MM.1S (cell line): ENCODE results near the gene GRPEL2.

ENCODE experiments used
- DNase-seq: peaks from one replicate; pipeline ENCODE4 v3.0.0-alpha.2; 2015
- H2AFZ ChIP-seq: fragments of 300-600 bp; sonication (generic); 2 replicates; pipeline ENCODE4 v1.6.0; 2016; ENCODE audit warnings: antibody characterized with exemption, low read length
- H3F3A ChIP-seq: fragments of 300-600 bp; sonication (generic); 2 replicates; pipeline ENCODE4 v1.6.1; 2016; ENCODE audit warnings: mild to moderate bottlenecking, antibody characterized with exemption, low read length, moderate library complexity, mixed read lengths; ENCODE audit not compliant: insufficient read depth
- H3K27ac ChIP-seq: fragments of 300-600 bp; sonication (generic); 2 replicates; pipeline ENCODE4 v1.5.1; 2016; ENCODE audit warnings: mild to moderate bottlenecking, low read length
- H3K27me3 ChIP-seq: fragments of 300-600 bp; sonication (generic); replicated peaks from 2 replicates; pipeline ENCODE4 v1.6.0; 2016; ENCODE audit warnings: low read length; ENCODE audit not compliant: insufficient read depth
- H3K36me3 ChIP-seq: fragments of 300-600 bp; sonication (generic); replicated peaks from 2 replicates; pipeline ENCODE4 v1.6.1; 2016; ENCODE audit warnings: mild to moderate bottlenecking, low read length, mixed read lengths; ENCODE audit not compliant: insufficient read depth
- H3K4me1 ChIP-seq: fragments of 300-600 bp; sonication (generic); 2 replicates; pipeline ENCODE4 v1.6.1; 2016; ENCODE audit warnings: low read length, mixed read lengths
- H3K4me2 ChIP-seq: fragments of 300-600 bp; sonication (generic); 2 replicates; pipeline ENCODE4 v1.6.0; 2016; ENCODE audit warnings: low read depth, low read length
- H3K4me3 ChIP-seq: fragments of 300-600 bp; sonication (generic); 2 replicates; pipeline ENCODE4 v1.5.1; 2016; ENCODE audit warnings: low read length, mixed read lengths
- H3K79me2 ChIP-seq: fragments of 300-600 bp; sonication (generic); 2 replicates; pipeline ENCODE4 v1.6.1; 2016; ENCODE audit warnings: mixed run types, low read length, mixed read lengths
- H3K9ac ChIP-seq: fragments of 300-600 bp; sonication (generic); 2 replicates; pipeline ENCODE4 v1.6.1; 2016; ENCODE audit warnings: low read length, mixed read lengths
- H3K9me2 ChIP-seq: fragments of 300-600 bp; sonication (generic); replicated peaks from 2 replicates; pipeline ENCODE4 v1.6.1; 2016; ENCODE audit warnings: mild to moderate bottlenecking, low read length, mixed read lengths; ENCODE audit not compliant: insufficient read depth
- H3K9me3 ChIP-seq: fragments of 300-600 bp; sonication (generic); replicated peaks from 2 replicates; pipeline ENCODE4 v1.6.1; 2016; ENCODE audit warnings: mild to moderate bottlenecking, low read length, mixed read lengths; ENCODE audit not compliant: insufficient read depth
- H4K20me1 ChIP-seq: fragments of 300-600 bp; sonication (generic); 2 replicates; pipeline ENCODE4 v1.6.1; 2016; ENCODE audit warnings: mild to moderate bottlenecking, low read length, moderate library complexity, mixed read lengths; ENCODE audit not compliant: insufficient read depth
- EZH2 ChIP-seq: fragments of 300-600 bp; sonication (generic); optimal IDR thresholded peaks from 2 replicates; pipeline ENCODE3; 2017; ENCODE audit warnings: low read depth, mild to moderate bottlenecking, antibody characterized with exemption, low read length, mixed read lengths
- EZH2phosphoT487 ChIP-seq: fragments of 300-600 bp; sonication (generic); IDR thresholded peaks from 2 replicates; pipeline ENCODE4 v1.6.1; 2018; ENCODE audit warnings: antibody characterized with exemption, low read length
- TF ChIP-seq, protein P1 (sequence below): fragments of 300-600 bp; sonication (generic); IDR thresholded peaks from 2 replicates; pipeline ENCODE4 v1.5.1; 2016; ENCODE audit warnings: antibody characterized with exemption, low read length, mixed read lengths

The GRPEL2 gene

DNA sequence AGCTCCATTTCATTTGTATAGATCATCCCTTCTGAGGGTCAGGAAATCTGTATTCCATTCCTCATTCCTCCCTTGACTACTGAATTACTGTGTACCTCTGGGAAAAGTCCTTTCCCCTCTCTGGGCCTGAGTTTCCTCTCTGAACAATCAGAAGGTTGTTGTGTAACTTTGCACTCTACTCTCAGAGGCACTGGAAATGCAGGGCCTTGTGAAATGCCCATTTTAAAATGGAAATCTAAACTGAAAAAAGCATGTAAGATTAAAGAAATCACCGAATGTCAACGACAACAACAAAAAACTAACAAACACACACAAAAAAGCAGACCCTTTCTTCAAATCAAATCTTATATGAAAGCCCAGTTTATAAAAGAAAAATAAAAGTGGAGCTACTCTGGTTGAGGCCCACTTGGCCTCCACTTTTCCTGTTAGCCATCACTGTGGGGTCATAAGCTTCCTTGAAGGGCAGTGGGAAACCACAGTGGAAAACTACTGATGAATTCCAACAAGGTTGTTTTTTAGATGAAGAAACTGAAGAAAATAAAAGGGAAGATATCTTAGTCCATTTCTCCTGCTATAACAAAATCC is 21.6 kb upstream of the GRPEL2 start:
- Histone ChIP-seq H3K9me2 (no peaks in the 10 kb centered on the region), H4K20me1 (no peaks in the 10 kb centered on the region), H3K9ac (no peak overlapping the region), H3K27me3 (no peaks in the 10 kb centered on the region), H3F3A (no peaks in the 10 kb centered on the region), H3K4me2 (no peak overlapping the region), H3K27ac (no peak overlapping the region), H3K4me3 (no peak overlapping the region), H2AFZ (no peak overlapping the region), H3K79me2 (no peaks in the 10 kb centered on the region), H3K36me3 (no peaks in the 10 kb centered on the region), H3K9me3 (no peaks in the 10 kb centered on the region), H3K4me1 (no peaks in the 10 kb centered on the region)
- no peak for DNase-seq
- TF ChIP-seq EZH2phosphoT487 (no peak), EZH2 (no peak)
- TF ChIP-seq, protein P1, sequence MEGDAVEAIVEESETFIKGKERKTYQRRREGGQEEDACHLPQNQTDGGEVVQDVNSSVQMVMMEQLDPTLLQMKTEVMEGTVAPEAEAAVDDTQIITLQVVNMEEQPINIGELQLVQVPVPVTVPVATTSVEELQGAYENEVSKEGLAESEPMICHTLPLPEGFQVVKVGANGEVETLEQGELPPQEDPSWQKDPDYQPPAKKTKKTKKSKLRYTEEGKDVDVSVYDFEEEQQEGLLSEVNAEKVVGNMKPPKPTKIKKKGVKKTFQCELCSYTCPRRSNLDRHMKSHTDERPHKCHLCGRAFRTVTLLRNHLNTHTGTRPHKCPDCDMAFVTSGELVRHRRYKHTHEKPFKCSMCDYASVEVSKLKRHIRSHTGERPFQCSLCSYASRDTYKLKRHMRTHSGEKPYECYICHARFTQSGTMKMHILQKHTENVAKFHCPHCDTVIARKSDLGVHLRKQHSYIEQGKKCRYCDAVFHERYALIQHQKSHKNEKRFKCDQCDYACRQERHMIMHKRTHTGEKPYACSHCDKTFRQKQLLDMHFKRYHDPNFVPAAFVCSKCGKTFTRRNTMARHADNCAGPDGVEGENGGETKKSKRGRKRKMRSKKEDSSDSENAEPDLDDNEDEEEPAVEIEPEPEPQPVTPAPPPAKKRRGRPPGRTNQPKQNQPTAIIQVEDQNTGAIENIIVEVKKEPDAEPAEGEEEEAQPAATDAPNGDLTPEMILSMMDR: no peak

DNA sequence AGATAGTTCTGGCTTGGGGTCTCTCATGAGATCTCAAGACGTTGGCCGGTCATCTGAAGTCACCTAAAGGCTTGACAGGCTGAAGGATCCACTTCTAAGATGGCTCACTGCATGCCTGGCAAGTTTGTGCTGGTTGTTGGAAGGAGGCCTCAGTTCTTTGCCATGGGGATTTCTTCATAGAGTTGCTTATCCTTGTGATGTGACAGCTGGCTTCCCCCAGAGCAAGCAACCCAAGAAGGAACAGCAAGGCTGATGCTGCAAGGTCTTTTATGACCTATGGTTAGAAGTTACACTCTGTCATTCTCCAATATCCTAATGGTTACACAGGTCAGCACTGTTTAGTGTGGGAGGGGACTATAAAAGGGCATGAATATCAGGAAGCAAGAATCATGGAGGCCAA is 20.7 kb upstream of the GRPEL2 start:
- Histone ChIP-seq H3K4me3 (no peak overlapping the region), H3K79me2 (no peaks in the 10 kb centered on the region), H3K4me1 (no peaks in the 10 kb centered on the region), H3K27me3 (no peaks in the 10 kb centered on the region), H3K36me3 (no peaks in the 10 kb centered on the region), H3K9ac (no peak overlapping the region), H2AFZ (no peak overlapping the region), H4K20me1 (no peaks in the 10 kb centered on the region), H3K27ac (no peak overlapping the region), H3K4me2 (no peak overlapping the region), H3F3A (no peaks in the 10 kb centered on the region), H3K9me3 (no peaks in the 10 kb centered on the region), H3K9me2 (no peaks in the 10 kb centered on the region)
- TF ChIP-seq EZH2phosphoT487: no peak
- TF ChIP-seq EZH2: no peak
- TF ChIP-seq, protein P1: no peak
- DNase-seq: no peak

DNA sequence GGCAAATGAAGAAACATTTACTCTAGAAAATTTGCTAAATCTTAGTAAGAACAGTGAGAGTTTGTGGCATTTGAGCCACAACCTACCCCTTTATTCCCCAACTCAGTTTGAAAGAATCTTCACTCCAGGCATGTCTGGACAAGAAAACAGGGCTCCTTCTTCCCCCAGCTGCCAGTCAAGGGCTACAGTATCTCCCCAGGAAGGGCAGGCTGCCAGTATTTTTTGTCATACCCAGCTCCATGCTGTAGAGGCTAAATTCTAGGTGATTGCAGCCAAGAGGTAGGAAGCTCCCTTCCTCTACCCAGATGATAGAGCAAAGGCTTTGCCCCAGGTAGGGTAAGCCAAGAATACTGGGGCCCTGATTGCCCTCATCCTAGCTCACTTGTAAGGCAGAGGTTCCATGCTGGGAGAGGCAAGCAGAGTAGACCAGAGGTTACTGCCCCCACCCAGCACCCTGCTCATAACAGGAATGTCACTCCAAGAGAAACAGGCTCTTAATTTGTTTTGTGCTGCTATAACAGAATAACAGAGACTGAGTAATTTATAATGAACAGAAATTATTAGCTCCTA is 20.0 kb upstream of the GRPEL2 start:
- Histone ChIP-seq H3K9ac (no peak overlapping the region), H3K36me3 (no peaks in the 10 kb centered on the region), H3K79me2 (no peaks in the 10 kb centered on the region), H2AFZ (no peak overlapping the region), H3K4me3 (no peak overlapping the region), H3K4me2 (no peak overlapping the region), H3F3A (no peaks in the 10 kb centered on the region), H3K9me3 (no peaks in the 10 kb centered on the region), H3K9me2 (no peaks in the 10 kb centered on the region), H3K27me3 (no peaks in the 10 kb centered on the region), H3K4me1 (no peaks in the 10 kb centered on the region), H4K20me1 (no peaks in the 10 kb centered on the region), H3K27ac (no peak overlapping the region)
- no peak for TF ChIP-seq EZH2
- TF ChIP-seq, protein P1: no peak
- no peak for TF ChIP-seq EZH2phosphoT487
- no peak for DNase-seq
